Stimulated activated CD4-positive, alpha-beta T cell treated with anti-CD3 and anti-CD28 coated beads, Interleukin-1b, Interleukin-23, amount 100 ng/mL, for 4 hours (primary cell): ENCODE measurements around the gene PALM.

Experiments
- DNase-seq, 2 donors: peaks; one replicate each; pipeline ENCODE4 v3.0.0-alpha.2; 2020; ENCODE audit warnings: low read depth in 2 of 2

The PALM gene

GRCh38 chr19:782878-783668, 74.3 kb downstream of the PALM start:
- no peak for DNase-seq

- no peak for DNase-seq
These were observed 75.8 kb downstream of the PALM start for GRCh38 chr19:784541-784940.

DNA sequence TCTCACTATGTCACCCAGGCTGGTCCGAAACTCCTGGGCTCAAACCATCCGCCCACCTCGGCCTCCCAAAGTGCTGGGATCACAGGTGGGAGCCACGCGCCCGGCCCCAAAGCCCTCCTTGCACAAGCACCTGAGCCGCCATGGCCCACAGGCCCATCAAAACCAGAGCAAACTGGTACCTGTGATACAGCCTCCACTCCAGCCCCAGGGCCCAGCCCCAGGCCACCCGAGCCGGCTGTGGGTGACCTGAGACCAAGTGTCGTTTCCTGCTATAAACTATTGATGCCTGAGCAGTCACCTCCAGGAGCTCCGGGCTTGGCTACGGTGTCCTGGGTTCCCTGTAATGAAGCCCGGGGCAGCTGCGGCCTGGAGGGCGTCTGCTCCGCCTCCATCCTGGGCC, 78.8 kb downstream of the PALM start:
- DNase-seq = no peak

DNA sequence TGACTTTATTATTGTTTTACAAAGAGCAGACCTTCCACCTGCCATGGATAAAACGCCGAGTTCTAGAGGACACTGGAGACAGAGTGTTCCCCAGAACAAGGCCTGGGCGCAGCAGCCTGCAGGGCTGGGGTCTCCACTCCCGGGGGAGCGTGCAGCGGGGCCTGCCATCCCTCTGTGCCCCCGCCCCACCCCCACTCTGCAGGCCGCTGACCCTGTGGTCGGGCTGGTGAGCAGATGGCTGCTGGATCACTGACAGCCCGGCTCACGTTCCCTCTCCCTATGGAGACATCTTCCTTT, 79.9 kb downstream of the PALM start:
- DNase-seq = no peak

GRCh38 chr19:788983-789700, 80.4 kb downstream of the PALM start:
- DNase-seq = no peak

DNA sequence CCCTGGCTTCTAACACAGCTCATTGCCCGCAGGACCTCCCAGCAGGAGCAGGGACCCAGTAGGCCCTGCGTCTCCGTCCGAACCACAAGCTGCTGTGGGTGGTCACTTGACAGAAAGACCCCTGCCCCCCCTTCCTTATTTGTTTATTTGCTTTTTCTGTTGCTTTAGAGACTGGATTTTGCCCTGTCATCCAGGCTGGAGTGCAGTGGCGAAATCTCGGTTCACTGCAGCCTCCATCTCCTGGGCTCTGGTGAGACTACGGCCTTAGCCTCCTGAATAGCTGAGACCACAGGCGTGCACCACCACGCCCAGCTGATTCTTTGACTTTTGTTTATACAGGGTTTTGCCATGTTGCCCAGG, 80.9 kb downstream of the PALM start:
- DNase-seq = no peak

- DNase-seq = no peak
These were observed 82.4 kb downstream of the PALM start for GRCh38 chr19:791007-791566.

GRCh38 chr19:791567-792305, 83.0 kb downstream of the PALM start:
- DNase-seq = no peak

DNA sequence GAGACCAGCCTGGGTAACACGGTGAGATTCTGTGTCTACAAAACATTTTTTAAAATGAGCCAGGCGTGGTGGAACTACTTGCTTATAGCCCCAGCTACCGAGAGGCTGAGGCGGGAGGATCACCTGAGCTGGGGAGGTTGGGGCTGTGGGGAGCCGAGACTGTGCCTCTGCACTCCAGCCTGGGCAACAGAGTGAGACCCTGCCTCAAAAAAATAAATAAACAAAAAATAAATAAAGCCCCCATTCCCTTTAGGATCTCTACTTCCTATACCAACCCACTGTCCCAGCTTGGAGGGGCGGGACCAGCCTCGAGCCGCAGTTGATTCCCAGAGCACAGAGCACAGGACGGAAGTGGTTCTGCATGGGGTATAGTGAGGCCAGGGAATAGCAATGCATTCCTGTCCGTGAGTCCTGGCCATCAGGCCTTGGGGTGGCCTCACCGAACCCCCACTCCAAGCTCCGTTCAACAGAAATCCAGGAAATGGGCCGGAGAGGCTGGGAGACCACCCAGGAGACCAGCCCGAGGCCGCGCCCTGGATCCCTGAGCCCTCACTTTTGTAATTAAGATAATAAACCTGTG, 83.7 kb downstream of the PALM start:
- DNase-seq = no peak

GRCh38 chr19:793806-794205, 85.1 kb downstream of the PALM start:
- no peak for DNase-seq

DNA sequence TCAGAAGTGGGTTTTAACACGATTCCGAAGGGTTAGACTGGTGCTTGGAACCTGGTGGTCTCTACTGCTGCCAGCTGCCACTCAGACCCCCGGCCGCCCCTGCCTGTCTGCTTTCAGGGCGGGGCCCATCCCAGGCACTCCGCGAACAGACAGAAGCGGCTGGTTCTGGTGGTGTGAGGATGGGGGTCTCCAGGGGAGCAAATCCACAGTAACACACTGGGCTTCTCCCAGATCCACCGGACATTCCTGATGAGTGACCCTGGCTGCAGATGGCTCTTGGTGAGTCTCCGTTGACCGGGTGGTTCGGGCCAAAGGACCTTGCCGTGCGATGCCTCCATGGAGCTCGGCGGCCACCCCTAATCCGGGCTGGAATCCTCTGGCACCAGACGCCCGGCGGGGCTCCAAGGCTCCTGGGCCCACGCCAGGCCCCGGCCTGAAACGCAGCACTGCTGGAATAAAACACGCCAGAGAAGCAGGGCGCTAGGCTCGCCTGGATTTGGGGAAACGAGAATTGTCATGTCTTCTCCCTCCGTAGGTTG, 86.4 kb downstream of the PALM start:
- DNase-seq = no peak

- DNase-seq = no peak
These were observed 87.2 kb downstream of the PALM start for GRCh38 chr19:795691-796581.

DNA sequence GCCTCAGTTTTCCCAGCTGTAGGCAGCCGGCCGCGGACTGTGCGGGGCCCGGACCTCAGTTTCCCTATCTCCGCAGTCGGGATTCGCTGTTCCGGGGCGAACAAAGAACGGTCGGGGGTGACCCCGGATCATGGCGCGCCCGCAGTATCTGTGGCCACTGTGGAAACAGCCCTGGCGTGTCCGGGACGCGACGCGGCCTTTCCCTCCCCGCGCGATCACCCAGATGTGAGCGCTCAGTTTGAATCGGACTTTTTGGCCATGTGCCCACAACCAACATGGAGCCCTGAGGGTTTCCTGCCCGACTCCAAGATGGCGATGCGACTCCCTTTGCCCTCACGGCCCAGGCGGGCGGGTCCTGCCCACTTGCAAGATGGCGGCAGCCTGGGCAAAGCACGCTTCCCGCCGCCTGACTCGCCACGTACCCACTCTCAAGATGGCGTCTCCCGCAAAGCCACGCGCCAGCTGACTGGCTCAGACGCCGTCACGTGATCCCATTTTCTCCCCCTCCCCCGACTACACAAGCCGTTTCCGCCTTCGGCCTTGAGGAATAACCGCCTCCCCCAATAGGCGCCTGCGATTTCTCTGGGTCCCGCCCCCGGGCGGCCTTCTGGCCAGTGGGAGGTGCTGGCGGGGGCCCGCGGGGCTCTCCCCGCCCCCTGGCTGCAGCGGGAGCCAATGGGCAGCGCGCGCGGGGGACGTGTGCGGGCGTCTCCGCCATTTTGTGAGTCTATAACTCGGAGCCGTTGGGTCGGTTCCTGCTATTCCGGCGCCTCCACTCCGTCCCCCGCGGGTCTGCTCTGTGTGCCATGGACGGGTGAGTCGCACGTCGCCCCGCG, 88.2 kb downstream of the PALM start, which contains the start of gene PTBP1:
Gene PTBP1 (plus strand): TSS at position 761 of the 836 bp plus-strand sequence. CDS start 46 bp downstream, at position 807.
- DNase-seq = peak; percentile 96 to 97
